GM19372 (cell line): Measurements from ENCODE around the gene MACROD2.
"Not testable (repeated sequence)": the region's sequence is repeated elsewhere in the genome, so short reads cannot be mapped to it uniquely, and the experiment has no call there.

ENCODE experiments used
- ATAC-seq: cut with Tn5 transposase; IDR thresholded peaks from one replicate; pipeline ENCODE4 v1.9.1; 2021; ENCODE audit warnings: mild to moderate bottlenecking, low read depth, moderate library complexity; ENCODE audit not compliant: unreplicated experiment

Gene MACROD2

DNA sequence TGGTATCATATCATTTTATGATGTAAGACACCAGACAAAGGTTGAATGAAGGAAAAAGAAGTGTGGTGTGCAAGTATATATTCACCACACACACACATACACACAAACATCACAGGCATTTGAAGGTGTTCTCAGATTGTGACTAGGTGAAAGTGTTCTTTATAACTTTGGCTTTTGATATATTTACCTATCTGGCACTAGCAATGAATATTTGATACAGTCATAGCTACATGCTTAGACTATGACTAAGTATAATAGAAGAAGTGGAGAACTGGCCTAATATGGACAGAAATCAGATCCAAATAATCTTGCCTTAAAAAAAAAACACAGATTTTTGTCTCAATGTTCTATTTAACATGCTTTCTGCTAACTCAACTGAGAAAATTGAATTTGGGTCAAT is 1768.0 kb downstream of the MACROD2 start:
- no peak for ATAC-seq

DNA sequence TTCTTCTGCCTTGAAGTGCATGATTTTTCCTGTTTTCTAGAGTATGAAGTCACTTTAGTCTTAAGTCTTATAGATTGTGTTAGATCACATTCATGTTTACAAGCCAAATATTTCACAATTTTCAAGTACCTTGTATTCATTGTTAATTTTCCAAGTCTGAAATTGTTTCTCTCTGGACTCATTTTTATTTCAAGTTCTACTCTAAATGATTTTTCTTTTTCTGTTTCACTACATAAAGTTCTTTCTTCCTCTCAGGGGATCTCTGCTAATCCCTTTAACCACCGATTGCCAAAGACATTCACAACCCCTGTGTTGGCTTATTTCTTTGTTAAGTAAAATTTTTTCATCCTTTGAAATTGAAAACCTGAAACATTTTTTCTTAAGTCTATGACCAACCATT is 1772.3 kb downstream of the MACROD2 start:
- ATAC-seq = no peak

DNA sequence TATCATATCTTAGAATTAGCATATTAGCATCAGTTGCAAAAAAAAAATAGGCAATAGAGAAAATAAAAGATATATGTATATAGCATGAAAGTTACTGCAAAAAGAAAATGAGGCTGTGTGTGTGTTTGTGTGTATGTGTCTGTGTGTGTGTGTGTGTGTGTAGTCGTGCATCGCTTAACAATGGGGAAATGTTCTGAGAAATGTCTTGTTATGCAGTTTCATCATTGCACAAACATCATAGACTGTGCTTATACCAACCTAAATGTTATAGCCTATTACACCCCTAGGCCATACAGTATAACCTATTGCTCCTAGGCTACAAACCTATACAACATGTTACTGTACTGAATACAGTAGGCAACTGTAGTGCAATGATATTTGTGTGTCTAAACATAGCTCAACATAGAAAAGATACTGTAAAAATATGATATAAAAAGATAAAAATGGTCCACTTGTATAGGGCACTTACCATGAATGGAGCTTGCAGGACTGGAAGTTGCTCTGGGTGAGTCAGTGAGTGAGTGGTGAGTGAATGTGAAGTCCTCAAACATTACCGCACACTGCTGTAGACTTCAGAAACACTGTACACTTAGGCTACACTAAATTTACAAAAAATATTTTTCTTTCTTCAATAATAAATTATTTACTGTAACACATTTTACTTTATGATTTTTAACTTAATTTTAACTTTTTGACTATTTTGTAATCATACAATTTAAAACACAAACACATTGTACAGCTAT is 1772.9 kb downstream of the MACROD2 start:
- ATAC-seq = no peak

DNA sequence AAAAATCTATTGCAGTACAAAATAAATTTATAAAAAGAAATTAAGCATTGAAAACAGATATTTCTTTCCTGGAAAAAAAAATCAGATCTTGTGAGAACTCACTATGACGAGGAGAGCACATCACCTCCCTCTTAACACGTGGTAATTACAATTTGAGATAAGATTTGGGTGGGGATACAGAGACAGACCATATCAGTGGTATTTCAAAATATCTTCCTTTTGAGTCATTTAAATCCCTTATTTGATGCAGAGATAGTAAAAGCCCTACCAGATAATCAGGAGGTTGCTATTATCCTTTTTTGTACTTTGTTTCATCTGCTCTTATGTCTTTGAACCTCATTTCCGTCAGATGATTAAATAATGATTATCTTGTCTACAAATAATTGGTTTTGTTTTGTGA is 1777.5 kb downstream of the MACROD2 start:
- ATAC-seq = no peak

DNA sequence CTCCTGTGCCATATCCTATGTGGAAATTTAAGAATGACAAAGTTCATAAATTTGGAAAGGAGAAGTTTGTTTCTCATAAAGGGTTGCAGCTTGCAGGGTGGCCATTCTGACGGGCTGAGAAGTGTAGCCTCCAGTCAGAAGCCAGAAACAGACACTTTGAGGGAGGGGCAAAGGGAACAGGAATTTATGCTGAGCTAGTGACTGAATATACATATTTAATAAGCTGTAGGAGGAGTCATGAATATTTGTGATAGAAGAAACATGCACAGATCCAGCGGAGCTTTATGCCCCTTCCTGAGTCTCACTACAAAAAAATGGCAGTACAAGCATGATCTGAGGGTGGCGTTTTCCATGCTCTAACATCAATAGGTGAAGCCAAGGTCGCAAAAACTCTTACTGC is 1779.6 kb downstream of the MACROD2 start:
- no peak for ATAC-seq

DNA sequence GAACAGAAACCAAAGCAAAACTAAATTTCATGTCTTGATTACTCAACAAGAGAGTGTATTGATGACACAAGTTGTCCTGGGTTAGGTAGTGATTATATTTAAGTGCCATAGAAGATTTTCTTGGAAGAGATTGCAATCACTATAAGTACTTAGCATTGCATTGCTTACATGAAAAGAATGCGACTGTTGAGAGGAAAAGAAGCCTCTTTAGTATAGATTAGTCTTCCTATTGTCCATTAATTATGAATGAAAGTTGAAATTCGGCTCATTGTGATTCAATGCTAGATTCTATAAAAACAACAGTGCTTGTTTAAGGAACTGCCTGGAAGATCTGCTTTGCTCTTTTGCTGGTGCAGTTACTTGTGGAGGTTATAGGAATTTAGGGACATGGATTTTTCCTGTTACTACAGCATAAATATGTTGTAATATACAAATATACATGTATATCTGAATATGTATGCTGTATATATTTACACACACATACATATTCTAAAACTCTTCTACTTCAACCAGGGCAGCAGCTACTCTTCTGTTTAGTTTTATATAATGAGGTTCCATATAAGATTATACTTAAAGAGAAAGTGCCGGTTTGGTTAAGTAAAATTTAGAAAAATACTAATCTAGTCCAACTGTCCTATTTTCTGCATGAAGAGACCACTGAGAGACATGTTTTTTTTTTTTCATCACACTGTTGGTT is 1781.6 kb downstream of the MACROD2 start:
- ATAC-seq = no peak

DNA sequence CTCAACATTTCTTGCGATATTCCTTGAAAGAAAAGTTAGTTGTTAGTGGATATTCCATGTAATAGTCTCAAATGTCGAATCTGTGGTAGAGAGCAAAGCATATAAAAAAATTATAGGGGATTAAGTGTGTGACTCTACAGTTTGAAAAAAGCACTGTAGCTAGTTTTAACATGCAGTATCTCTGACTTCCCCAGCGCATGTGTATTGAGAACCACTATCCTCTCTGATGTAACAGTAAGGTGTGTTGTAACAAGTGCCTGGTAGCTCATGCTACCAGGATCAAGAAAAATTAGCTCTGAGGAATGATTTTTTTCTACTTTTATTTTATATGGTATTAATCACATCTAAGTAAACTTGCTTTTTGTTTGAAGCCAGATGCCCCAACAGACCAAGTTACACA is 1788.7 kb downstream of the MACROD2 start:
- no peak for ATAC-seq

DNA sequence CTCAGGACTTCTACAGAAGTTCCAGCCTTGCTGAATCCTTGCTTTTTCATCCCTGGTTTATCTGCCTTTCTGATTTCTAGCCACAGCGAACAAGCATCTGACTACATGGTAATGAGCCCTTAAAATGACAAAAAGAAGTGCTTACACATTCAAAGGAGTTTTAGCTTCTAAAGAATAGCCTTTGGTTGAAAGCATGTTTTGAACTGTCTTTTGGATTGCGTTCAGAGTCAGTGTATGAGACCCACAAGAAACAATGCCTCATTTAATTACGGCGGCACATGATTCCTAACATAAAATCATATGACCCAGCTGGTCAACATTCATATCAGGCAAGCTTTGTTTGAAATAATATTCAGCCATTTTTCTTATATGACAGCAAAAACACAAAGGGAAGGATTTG is 1793.8 kb downstream of the MACROD2 start:
- ATAC-seq = no peak

DNA sequence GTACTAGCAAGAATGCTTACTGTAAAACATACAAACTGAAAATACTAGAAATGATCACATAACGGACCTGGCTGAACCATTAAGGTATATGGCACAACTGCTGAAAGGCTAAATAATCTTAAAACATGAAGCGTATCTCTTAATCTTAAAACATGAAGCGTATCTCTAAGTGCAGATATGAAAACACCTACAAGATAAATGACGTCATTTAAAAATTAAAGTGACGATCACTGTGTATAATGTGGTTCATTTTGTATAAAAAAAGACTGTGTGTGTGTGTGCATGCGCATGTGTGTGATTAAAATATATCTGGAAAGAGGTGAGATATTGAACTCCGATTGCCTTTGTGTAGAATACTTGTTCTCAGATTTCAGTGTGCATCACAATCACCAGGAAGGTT is 1797.5 kb downstream of the MACROD2 start:
- ATAC-seq = no peak

DNA sequence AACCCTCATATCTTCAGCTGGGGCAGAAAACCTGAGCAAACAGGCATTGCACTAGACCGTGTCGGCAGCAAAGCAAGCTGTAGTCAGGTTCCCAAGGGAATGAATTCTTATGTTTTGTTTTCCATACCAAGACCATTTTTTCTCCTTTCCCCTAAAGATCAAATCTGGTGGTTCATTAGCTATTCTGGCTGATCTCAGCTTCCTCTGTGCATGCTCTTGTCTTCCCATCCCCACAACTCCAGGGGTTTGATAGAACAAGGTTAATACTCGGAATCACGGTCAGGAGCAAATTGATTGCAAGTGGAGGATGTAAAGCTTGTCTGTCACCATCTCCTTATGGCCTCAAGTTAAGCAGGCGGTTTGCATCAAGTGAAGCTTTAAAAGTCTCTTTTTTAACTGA is 1799.1 kb downstream of the MACROD2 start:
- no peak for ATAC-seq

DNA sequence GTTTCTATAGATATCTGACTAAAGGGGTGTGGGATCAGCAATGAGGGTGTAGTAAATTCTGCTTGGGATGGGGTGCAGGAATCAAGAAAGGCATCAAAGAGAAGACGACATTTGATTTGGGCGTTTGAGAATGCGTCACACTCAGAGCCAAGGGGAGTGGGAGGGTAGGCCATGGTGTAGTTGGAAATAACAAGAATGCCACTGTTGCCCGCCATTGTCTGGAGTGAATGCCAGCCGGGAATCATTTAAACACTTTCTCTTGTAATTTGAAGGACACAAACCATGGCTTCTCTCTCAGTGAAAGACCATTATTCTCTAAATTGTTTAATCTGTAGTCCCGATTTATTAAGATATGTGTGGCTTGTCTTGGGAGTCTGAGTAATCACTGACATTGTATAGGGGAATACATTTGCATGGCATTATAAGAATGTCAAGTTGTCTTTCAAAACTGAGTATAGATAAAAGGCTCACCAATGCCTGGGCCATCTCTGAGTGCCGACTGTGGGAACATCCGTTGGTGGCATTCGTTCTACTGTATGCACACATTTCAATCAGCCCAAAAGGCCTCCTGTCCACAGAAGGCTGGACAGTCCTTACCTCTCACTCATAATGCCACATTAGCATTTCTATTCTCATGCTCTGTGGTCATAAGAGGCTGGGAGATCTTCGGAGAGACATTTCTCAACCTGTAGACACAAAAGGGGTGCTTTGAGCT is 1800.1 kb downstream of the MACROD2 start:
- no peak for ATAC-seq

DNA sequence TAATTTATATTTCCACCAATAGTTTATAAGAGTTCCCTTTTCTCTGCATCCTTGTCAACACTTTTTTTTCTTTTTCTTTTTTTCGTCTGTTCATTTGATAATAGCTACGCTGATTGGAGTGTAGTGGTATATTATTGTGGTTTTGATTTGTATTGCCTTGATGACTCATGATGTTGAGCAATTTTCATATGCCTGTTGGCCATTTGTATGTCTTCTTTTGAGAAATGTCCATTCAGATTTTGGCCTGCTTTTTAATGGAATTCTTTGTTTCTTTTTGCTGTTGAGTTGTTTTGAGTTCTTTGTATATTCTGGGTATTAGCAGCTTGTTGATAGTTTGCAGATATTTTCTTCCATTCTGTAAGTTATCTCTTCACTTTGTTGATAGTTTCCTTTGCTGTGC is 1804.6 kb downstream of the MACROD2 start:
- ATAC-seq = no peak

DNA sequence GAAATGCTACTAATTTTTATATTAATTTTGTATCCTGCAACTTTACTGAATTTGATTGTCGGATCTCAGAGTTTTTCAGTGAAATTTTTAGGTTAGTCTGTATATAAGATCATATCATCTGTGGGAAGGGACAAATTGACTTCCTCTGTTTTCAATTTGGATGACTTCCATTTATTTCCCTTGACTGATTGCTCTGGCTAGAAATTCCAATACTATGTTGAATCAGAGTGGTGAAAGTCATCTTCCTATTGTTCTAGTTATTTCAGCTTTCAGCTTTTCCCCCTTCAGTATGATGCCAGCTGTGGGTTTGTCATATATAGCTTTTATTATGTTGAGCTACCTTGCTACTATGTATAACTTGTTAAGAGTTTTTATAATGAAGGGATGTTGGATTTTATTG is 1806.7 kb downstream of the MACROD2 start:
- ATAC-seq = no peak

DNA sequence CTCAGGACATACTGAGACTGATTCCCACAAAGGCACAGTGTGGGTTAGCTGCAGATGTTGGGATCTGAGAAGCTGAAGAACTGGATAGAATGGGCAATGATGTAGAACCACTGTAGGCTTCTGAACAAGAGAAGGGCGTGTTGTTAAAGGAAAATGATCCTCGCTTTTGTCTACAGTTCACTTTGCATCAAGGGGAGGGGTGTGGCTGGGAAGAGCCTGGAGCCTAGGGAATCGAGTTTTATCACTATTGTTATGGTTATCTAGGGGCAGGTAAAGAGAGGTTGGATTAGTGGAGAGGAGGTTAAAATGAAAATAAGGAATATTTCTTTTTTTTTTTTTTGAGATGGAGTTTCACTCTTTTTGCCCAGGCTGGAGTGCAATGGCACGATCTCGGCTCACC is 1809.8 kb downstream of the MACROD2 start:
- ATAC-seq = no peak

DNA sequence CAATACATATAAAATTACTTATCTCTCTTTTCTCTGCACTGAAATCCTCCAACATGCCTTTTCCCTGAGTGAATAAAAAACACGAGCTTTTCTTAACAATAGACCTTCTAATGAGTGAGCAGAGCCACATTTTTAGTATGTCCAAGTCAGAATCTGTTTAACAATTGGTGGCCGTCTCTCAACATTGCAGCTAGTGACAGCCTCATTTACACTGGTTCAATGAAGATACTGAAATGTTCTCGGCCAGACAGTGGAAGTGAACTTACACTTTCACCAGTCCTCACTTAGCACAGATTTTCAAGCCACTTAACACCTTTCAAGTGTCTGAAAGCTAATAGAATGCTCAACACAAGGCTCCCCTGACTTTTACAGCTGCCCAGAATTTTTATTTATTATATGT is 1810.8 kb downstream of the MACROD2 start:
- no peak for ATAC-seq

DNA sequence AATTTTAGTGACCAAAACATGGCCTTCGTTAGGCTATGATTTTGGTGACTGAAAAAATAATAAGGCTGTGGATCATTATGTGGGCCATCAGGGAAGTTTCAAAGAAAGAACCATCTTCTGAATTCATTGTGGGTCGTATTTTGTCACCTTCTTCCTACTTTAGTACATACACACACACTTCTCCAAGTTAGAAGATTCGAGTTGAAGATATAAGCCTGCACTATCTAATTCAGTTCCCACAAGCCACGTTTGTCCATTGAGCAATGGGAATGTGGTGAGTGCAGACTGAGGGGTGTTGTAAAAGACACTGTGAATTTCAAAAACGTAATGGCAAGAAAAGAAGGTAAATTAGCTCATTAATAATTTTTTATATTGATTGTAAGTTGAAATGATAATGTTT is 1812.0 kb downstream of the MACROD2 start:
- no peak for ATAC-seq

DNA sequence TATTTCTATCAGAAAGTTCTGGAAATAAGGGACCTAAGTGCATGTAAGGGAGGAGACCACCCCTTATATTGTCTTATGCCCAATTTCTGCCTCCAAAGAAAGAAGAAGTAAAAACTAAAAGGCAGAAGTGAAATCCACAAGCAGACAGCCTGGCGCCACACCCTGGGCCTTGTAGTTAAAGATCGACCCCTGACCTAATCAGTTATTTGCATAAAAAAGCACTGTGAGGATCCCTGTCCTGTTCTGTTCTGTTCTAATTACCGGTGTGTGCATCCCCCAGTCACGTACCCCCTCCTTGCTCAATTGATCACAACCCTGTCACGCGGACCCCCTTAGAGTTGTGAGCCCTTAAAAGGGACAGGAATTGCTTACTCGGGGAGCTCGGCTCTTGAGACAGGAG is 1812.5 kb downstream of the MACROD2 start:
- not testable (repeated sequence) for ATAC-seq

DNA sequence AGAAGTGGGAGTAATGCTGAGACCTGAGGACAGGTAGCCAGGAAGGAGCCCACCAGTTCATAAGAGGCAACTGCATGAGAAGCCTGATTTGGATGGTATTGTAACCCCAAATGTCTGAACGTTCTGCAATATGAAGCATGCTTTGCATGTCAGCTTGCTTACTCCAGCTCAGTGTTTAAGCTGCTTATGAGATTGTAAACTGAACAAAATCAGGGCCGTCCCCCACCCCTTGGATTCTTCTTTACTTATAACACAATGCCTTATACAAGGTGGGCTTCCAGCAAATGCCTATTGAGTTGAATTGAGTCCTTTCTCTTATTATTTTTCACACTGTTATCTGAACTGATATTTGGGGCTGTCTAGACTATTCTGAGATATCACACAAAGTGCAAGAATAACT is 1816.6 kb downstream of the MACROD2 start:
- ATAC-seq = no peak

DNA sequence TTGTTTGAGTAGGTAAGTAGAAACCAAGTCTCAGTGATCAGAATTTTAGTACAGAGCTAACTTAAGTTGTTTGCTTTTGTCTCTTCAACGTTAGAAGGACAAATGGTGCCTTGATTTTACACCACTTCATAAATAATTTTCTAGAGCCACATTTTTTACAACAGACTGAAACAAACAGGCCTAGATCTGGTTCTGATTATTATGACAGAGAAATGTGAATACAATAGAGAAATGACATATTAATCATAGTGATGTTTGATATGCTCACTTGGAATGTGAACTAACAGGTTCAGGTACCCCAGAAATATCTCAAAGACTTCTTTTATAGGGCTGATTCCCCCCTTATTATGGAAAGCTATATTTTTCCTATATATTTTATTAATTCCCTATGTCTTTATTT is 1817.4 kb downstream of the MACROD2 start:
- no peak for ATAC-seq

DNA sequence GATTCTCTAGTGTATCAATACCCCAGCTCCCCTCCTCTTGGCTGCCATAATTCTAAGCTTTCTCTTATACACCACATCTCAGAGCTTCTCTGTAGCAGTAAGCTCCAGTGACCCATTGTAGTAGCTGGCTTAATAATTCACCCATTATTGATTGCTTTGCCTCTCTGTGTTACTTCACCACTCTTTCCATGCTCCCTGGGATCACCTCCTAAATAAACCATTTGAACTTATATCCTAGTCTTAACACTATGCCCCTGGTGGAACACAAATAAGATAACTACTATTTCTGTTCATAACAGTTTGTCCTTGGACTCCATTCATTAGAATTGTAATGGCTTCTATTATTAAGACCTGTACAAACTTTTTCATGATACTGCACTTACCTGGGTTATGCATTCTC is 1819.0 kb downstream of the MACROD2 start:
- no peak for ATAC-seq

DNA sequence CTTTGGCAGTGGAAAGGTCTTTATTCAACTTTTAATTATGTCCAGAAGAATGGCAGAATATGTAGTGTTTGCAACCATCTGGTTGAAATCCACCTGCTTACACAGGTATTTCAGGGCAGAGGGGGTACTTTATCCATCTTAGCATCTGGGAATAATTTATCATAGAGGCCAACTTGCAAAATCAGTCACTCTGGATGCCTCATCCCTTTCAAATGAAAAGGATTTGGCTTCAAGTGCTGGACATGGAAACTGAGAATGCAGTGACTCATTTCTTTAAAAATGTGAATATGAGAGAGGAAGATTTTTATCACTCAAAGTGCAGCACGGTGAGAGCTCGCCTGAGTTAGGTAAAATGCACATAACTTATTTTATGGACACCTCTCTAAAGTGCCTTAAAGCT is 1819.6 kb downstream of the MACROD2 start:
- ATAC-seq = no peak

DNA sequence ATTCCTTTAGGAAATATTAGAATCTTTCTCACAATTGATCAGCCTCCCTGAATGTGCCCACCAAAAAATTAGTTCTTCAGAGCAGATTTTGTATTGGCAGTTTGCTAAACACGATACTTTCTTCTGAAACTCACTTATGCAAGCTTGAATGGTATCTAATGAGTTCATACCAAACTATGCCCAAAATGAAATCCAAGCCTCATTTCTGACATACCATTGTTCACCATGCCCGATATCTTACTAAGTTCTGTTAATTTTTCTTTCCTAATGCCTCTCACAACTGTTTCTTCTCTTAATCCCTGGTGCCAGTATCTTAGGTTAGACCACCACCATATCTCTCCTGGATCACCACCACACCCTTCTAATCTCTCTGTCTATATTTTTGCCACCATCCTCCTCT is 1822.0 kb downstream of the MACROD2 start:
- no peak for ATAC-seq
